GM21528 (cell line): Measurements from ENCODE around the gene ABCG2.
"Not testable (repeated sequence)": the region's sequence is repeated elsewhere in the genome, so short reads cannot be mapped to it uniquely, and the experiment has no call there.

Experiments used
- ATAC-seq: cut with Tn5 transposase; IDR thresholded peaks from one replicate; pipeline ENCODE4 v1.9.1; 2021; ENCODE audit warnings: mild to moderate bottlenecking, moderate library complexity; ENCODE audit not compliant: unreplicated experiment, low FRiP score

The ABCG2 gene

DNA sequence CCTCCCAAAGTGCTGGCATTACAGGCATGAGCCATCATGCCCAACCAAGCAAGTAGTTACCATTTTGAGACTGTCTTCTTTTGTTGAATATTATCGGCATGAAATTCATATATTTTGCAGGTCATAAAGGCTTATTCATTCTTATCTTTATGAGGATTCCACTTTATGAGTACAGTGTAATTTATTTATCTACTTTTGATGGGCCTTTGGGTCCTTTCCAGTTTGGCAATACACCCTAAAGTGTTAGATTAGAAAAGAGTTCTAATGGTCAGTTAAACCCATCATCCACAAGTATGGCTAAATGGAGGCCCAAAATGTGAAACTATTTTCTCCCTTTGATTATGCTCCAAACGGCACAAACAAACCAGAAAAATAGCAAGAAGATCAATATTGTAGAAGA is 10.9 kb upstream of the ABCG2 start:
- ATAC-seq: no peak

DNA sequence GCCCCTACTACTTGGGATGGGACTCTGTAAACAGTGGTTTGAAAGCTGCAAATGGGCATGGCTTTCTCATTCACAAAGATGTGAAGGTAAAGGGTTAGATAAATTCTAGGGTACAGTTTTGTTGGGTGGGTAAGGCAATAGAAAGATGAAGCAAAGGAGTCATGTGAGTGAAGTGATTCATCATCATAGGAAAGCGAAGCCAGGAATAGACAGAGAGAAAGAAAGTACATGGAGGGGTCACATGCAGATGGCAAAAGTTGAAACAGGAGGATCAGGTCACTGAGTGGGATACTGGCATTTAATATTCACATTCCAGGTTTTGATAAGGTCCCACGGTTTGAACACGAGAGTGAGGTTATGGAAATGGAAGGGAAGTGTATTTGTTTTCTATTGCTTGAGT is 8.2 kb upstream of the ABCG2 start:
- no peak for ATAC-seq

DNA sequence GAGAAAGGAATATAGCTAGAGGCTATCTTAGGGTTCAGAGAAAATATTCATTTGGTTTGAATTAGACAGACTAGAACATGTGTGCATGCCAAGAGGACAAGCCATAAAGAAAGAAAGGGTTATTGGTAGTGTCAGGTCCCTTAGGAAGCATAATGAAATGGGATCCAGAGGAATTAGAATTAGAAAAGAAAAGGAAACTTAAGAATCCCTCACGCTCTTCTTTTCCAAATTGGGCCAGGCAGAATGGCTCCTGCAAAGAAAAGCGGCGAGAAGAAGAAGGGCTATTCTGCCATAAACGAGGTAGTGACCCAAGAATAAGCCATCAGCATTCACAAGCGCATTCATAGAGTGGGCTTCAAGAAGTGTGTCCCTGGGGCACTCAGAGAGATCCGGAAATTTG is 4.9 kb upstream of the ABCG2 start:
- ATAC-seq: no peak

DNA sequence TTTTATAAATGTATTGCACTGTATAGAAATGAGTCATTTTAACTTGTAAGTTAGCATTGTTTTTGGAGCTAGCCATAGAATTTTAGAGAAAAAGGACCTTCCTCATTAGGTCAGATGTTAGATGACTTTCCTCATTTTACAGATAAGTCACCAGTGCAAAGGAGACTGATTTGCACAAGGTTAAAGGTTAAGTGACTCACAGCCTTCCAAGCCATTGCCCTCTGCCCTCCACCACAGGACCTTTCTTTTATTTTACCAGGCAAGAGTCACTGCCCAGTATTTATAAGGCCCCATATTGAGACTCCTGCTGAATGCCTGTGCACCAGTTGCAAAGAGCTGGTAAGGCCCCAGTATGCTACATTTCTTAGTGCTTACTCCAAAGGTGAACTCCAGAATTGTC is 4.2 kb upstream of the ABCG2 start:
- ATAC-seq: no peak

DNA sequence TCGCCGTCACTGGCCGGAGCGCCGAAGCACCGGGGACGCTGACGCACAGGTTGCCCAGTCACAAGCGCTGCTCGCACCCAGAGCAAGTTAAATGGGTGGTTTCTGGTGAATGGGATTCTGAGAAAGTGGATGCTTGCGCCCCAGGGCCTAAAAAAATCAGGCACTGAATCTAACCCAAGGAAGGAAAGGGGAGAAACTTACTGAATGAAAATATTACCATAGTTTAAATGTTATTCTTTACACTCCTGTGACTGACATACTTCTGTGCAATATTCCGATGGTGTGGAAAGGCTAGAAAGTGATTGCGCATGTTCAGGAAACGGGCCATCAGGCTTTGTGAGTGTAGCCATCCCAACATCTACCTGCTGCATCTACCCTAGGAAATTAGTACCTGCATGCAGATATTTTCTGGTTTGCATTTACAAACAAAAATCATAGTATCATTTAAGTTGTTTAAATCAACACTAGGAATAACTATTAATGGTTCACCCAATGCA is 838 bp upstream of the ABCG2 start:
- no peak for ATAC-seq

DNA sequence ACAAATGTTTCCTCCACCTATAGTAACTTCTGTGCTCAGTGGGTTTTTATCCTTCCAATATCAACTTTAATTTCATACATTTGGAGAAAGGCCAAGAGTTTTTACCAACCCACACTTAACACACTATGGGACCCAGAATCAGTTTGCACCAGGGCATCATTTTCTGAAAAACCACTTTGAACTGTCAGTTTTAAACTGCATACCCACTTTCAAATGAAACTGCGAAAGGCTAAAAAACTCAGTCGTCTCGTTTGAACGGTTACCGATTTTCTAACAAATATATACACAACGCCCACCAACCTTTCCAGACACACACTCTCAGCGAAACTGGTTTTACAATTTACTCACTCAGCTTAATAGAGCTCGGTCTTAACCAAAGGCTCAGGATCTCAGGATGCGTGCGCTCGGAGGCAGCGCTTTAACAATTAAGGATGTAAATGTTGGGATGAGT is 376 bp downstream of the ABCG2 start:
- ATAC-seq: peak; percentile 60

DNA sequence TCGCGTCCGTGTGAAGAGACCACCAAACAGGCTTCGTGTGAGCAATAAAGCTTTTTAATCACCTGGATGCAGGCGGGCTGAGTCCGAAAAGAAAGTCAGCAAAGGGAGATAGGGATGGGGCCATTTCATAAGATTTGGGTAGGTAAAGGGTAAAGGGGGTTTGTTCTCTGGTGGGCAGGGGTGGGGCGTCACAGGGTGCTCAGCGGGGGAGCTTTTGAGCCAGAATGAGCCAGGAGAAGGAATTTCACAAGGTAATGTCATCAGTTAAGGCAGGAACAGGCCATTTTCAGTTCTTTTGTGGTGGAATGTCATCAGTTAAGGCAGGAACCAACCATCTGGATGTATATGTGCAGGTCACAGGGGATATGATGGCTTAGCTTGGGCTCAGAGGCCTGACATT is 6.1 kb downstream of the ABCG2 start:
- ATAC-seq: not testable (repeated sequence)

DNA sequence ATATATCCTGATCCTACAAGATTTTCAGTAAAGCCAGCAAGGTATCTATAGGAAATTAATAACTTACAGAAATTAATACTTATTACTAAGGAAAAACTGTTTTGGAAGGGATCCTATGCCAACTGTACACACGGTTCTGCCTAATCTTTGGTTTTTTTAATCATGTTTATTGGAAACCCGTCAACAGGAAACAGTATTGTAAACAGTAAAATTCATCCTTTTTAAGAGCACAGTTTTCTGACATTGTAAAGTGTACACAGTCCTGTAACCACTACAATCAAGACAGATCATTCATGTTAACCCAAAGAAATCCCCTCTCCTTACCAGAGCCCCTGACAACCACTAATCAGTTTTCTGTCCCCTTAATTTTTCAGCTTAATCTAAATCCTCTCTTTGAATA is 9.9 kb downstream of the ABCG2 start:
- no peak for ATAC-seq

DNA sequence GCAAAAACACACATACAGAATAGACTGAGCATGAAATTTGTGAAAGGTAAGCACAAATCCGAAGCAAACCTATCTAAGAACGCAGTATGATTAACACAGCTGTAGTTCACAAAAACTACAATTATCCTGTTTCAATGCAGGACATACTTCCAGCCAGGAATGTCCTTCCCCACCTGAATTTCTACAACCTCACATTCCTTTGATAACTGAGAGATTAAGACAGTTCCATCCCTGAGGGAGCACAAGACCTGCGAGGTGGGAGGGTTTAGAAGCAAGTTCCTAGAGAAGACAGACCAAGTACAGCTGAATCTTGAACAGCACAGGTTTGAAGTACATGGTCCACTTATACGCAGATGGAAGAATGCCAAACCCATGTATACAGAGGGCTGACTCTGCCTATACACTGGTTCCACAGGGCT is 10.6 kb downstream of the ABCG2 start:
- ATAC-seq: no peak

DNA sequence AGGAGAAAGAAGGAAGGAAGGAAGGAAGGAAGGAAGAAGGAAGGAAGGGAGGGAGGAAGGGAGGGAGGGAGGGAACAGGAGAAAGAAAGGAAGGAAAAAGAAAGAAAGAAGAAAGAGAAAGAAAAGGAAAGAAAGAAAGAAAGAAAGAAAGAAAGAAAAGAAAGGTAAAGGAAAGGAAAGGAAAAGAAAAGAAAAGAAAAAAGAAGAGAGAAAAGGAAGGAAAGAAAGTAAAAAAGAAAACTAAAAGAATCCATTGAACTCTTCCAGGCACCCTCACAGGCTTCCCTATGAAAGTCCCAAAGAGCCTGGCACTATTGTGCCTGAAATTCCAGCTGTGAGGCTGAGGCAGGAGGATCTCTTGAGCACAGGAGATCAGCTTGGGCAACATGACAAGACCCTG is 11.5 kb downstream of the ABCG2 start:
- ATAC-seq: no peak

DNA sequence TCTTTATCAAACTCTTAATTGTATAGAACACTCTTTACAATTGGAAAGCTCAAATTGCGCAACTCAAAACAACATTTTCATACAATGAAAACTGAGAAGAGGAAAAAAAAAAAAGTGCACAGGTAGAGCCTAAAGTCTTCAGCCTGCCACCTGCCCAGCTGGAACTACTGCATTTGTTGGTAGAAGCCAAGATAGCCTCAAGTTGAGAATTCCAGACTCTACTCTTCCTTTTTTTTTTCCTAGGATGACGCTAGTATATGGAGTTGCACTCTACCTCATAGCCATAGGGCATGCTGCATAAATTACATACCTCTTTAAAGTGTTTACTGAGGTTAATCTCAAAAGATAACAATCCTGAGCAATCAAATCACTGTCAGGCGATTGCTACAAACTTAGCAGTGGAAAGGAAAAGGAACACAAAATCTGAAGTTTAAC is 13.6 kb downstream of the ABCG2 start:
- ATAC-seq: no peak

DNA sequence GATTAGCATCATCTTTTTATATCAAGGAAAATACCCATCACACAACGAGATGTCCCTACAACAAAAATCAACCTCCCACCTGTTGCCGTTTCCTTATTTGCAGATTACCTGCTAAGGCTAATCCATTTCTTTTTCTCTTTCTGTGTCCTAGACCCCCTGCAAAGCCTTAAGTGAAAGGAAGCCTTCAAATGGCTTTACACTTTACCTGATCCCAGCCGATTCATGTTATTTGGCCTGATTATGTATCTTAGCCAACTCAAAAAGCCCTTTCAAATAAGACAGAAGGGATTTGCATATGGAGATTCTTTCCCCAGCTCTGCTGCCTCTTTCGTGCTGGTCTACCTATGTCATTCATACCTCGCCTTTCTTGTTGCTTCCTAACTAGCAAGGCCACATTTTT is 14.4 kb downstream of the ABCG2 start:
- ATAC-seq: no peak

DNA sequence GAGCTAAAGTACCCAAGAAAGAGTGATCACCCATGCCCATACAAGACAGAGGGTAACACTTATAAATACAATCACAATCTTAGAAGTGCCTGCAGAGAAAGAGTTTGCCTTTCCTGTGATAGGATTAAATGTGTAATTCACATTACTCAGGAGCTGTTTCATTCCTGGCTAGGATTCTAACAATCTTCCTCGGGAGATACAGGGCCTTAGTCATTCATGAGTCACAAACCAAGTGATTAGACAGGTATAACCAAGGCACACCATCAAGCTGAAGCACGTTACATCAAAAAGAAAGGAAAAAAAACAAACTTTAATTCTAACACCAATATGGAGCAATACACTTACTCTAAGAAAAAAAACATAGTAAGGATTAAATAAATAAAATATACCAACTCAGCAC is 14.9 kb downstream of the ABCG2 start:
- ATAC-seq: no peak

DNA sequence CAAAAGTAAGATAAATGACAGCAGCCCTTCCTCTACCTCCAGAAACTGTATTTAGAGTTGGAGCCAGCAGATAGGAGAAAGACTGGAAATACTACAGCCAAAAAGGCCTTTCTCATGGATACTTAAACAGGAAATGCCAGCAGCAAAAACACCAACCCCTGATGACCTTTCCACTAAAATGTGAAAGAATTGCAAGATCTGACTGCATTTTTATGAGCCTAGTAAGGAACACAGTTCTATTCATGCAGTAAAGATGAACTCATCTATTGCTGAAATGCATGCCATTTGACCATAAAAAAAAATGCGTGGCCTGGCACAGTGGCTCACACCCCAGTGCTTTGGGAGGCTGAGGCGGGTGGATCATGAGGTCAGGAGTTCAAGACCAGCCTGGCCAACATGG is 19.9 kb downstream of the ABCG2 start:
- no peak for ATAC-seq

DNA sequence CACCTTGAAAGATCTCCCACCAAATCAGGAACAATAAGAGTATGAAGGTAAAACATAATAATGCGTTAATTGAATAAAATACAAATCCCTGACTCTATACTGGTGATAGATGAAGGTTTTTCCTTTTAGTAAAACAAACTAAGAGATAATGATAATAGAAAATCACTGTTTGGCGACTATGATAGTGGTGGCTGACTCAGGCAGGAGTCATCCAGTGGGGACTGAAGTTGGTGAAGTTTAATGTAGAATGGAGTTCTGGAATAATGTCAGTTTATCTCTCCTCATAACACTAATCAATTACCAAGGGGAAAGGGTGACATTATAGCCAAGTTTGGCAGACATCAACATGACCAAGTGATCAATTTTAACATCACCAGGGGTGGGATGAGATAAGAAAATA is 21.3 kb downstream of the ABCG2 start:
- no peak for ATAC-seq

DNA sequence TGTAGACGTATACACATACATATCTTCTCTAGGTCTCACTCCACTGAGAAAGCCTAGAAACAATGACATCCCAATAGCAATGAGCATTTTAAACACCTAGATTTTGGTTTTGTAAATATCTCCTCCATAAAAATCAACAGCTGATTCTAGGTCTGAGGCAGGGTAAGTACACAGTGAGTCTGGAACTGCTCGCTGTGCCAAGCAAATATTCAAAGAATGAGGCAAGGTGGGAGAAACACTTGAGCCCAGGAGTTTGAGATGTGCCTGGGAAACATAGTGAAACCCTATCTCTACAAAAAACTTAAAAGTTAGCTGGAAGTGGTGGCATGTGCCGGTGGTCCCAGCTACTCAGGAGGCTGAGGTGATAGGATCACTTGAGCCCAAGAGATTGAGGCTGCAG is 22.2 kb downstream of the ABCG2 start:
- ATAC-seq: no peak

DNA sequence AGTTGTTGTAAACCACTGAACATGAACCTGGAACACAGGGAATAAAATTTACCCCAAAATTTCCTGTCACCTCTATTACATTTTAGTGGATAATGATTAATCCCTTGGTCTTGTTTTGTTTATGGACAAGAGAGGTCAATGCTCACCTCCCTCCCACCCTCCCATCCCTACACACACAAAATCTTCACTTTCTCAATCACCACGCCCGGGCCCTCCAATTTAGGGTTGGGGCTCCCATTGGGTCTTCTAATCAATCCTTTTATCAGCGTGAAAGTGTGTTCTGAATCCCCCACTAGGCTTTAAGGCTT is 23.1 kb downstream of the ABCG2 start:
- no peak for ATAC-seq

DNA sequence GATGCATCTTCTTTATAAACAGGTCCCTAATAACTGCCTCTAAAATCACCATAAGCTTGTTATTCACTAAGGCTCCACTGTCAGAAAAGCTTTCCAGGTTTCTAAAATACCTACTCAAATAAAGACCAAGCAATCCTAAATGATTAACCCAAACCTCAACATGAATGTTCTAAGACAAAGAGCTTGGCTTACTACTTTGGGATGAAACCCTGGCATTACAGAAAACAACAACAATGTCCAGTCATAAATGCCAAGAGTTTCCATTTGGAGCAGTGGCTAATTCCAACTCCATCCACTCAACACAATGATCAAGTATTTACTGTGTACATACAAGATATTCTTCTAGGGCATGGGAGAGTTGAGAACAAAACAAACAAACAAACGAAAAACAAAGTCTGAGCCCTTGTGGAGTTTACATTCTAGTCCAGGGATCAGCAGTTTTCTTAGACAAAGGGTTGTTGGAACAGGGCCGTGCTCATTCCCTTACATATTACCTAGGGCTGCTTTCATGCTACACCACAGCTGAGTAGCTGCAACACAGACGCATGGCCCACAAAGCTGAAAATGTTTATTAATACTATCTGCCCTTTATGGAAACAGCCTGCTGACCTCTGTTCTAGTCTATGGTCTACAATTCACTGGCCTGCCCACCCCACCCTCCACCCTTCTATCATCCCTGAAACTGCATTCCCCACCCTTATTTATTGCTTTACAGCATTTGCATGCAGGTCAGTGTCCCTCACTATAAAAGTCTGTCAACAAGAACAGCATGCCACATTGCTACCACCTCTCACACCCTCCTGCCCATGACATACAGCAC is 23.7 kb downstream of the ABCG2 start:
- ATAC-seq: no peak

DNA sequence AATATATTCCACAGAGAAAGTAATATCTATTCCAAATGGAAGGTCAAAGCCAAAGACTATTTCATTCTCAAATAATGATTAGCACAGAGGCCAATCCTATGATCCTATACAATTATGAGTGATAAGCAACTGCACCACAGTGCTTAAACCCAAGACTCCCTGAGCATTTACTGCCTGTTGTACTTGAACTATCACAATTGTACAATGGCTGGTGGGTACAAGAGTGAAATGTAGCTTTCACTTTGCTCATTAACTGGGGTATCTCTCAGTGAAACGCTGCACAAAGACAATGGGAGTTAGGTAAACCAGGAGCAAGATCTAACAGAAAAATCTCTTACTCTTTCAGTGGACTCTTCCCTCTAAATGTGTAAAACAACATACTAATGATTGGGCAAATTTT is 24.3 kb downstream of the ABCG2 start:
- ATAC-seq: no peak

DNA sequence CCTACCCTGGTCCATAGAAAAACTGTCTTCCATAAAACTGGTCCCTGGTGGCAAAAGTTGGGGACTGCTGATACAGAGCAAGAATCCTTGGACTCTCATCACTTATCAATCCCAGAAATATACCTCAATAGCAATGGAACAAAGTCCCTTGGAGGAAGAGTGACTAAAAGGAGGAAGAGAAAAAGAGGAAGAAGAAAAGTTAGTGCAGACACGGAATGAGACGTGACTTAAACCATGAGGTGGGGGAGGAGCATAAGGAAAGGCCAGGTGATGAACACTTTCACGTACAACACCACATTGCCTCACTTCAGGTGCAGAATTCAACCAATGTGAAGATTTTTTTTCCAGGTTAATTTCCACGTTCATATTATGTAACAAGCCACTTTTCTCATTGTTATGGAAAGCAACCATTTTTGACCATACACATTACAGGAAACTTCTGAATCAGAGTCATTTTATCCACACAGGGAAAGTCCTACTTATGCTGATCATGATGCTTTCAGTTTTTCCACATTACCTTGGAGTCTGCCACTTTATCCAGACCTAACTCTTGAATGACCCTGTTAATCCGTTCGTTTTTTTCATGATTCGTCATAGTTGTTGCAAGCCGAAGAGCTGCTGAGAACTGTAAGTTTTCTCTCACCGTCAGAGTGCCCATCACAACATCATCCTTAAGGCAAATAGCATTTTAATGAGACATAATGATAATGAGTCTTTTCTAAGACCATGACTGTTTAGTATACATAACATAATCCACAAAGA is 27.7 kb downstream of the ABCG2 start:
- ATAC-seq: no peak

DNA sequence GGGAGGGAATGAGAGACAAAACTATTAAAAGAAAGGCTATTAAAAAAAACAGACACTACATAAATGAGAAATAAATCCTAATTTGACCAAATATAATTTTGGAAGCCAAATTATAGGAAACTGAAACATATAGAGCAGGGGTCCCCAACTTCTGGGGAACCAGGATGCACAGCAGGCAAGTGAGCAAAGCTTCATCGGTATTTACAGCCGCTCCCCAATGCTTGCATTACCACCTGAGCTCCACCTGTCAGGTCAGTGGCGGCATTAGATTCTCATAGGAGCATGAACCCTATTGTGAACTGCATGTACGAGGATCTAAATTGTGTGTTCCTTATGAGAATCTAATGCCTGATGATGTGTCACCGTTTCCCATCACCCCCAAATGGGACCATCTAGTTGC is 28.4 kb downstream of the ABCG2 start:
- ATAC-seq: no peak

DNA sequence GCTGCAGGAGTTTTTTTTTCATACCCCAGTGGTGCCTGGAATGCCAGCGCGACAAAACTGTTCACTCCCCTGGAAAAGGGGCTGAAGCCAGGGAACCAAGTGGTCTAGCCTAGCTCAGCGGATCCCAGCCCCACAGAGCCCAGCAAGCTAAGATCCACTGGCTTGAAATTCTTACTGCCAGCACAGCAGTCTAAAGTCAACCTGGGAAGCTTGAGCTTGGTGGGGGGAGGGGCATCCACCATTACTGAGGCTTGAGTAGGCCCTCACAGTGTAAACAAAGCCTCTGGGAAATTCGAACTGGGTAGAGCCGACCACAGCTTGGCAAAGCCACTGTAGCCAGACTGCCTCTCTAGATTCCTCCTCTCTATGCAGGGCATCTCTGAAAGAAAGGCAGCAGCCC is 36.2 kb downstream of the ABCG2 start:
- not testable (repeated sequence) for ATAC-seq
